HG03196 (cell line): Measurements from ENCODE around the gene NGF.

Experiments
- ATAC-seq: cut with Tn5 transposase; IDR thresholded peaks from one replicate; pipeline ENCODE4 v1.9.1; 2021; ENCODE audit not compliant: unreplicated experiment

Gene NGF

DNA sequence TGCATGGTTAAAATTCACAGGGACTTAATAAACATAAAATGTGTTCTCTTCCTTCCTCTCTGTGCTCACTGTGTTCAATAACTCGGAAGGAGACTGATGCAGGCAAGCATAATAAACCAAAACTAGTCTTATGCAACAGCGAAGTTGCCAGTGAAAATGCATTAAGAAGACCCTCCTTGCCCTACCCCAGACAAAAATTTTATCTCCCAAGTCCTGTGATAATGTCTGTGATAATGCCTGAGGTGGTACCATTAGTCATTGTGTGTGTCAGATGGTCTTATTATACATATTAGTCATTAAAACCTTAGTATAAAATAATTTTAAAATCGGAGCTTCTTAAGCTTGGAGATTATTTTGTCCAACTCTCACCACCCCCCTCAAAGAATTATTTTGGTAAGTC lies 97.8 kb downstream of the NGF start:
- no peak for ATAC-seq

DNA sequence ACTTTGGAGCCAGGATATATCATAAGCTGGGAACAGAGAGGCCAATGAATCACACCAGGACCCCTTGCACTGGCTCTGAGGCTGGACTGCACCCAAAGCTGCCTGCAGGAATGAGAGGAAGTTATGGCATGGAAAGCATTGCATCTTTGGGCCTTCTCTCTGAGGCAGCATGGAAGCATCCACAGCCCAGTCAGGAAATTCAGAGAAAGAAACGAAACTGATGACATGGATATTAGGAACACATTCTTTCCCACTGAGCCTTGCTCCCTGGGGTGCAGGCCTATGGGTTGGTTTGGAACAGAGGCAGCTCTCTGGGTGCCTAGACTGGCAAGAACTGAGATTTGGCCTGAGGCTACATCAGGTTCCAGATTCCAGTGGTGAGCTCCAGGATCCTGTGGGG lies 98.6 kb downstream of the NGF start:
- ATAC-seq, result no peak

DNA sequence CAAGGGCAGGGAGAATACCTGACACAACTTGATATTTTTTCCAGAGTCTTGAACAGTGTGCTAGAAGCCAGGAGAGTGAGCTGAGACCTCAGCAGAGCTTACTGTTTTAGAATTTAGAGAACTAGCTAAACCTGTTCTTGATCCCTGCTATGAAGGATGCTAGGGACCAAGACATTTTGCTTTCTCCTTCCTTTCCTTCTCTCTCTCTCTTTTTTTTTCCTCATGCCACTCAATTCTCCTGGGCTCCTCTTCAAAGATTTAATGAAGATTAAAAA lies 99.0 kb downstream of the NGF start:
- no peak for ATAC-seq

DNA sequence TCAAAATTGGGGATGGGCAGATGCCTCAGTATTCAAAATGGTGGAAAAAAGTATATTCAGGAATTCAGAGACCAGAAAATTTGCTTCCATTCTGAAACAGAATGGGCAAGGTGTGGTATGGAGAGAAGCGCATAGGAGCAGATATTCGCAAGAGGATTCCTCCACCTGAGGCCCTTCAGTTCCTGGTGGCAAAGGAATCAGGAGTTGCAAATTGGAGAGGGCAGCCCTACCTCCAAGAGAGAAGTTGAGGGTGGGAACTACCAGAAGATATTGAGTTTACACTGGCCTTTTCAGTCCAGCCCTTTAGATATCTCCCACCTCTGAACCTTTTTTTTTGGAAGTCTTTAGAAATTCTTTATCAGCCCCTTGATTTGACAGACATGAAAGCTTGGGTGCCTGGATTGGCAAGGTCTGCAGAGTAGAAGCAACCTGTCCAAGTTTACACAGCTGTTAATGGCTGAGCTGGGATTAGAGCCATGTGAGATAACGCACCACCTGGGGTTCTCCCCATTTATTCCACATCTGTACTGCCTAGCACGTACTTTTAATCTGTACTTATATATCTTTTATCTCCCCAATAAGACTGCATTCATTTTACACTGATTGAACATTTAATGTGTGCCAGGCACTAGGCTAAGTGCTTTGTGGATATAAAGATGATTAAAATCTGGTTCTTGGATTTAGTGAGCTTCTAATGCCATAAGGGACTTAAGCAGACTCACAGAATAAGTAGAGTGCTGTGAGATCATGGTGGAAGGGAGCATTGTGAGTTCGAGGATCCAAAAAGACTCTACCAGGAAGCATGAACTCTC lies 99.5 kb downstream of the NGF start:
- no peak for ATAC-seq

DNA sequence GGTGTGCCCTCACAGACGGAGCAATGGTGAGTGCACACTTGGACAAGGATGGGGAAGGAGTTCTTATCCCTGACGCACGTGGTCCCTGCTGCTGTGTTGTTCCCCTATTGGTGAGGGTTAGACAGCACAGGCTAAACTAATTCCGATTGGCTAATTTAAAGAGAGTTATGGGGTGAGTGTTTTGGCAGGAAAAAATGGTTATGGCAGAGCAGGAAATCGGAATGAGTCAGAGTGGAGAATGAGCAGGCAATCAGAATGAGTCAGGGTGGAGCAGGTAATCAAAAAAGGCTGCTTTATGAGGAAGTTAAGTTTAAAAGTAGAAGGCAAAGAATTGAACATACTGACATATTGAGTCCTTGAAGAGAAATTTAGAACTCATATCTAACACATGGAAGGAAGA lies 100.5 kb downstream of the NGF start:
- no peak for ATAC-seq

DNA sequence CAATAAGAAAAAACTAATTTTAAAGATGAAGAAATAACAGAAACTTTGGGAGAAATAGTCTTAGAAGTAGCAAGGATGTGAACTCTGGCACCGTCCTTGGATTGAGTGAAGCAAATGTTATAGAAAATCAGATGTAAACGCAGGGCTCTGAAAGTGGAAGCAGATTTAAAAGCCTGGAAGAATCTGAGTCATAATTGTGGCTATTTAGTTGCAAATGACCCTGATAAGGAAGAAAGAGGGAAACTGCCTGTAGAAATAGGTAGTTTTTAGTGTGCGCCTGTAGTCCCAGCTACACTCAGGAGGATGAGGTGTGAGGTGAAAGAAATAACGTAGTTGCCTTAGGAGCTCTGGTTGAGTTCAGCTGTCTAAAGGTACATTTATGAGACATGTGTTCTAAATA lies 101.0 kb downstream of the NGF start:
- ATAC-seq, result no peak
